ENCODE results near the gene PDE6A.

- TF ChIP-seq ELK1 (IDR thresholded peaks at IDR 0.05; ENCODE audit: low read depth, low read length) (no peak), BHLHE40 (IDR thresholded peaks at IDR 0.05; ENCODE audit: low read depth, low read length) (no peak), POLR2AphosphoS2 (conservative IDR thresholded peaks at IDR 0.05; ENCODE audit: low read length) (no peak), RFX5 (IDR thresholded peaks at IDR 0.05) (no peak), TP53 (CRISPR knock-in tag; IDR thresholded peaks at IDR 0.05) (no peak), RCOR1 (IDR thresholded peaks at IDR 0.05; ENCODE audit: low read depth, low read length) (no peak)
- TF ChIP-seq, protein P1, sequence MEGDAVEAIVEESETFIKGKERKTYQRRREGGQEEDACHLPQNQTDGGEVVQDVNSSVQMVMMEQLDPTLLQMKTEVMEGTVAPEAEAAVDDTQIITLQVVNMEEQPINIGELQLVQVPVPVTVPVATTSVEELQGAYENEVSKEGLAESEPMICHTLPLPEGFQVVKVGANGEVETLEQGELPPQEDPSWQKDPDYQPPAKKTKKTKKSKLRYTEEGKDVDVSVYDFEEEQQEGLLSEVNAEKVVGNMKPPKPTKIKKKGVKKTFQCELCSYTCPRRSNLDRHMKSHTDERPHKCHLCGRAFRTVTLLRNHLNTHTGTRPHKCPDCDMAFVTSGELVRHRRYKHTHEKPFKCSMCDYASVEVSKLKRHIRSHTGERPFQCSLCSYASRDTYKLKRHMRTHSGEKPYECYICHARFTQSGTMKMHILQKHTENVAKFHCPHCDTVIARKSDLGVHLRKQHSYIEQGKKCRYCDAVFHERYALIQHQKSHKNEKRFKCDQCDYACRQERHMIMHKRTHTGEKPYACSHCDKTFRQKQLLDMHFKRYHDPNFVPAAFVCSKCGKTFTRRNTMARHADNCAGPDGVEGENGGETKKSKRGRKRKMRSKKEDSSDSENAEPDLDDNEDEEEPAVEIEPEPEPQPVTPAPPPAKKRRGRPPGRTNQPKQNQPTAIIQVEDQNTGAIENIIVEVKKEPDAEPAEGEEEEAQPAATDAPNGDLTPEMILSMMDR (IDR thresholded peaks at IDR 0.05): no peak
- TF ChIP-seq, protein P2, sequence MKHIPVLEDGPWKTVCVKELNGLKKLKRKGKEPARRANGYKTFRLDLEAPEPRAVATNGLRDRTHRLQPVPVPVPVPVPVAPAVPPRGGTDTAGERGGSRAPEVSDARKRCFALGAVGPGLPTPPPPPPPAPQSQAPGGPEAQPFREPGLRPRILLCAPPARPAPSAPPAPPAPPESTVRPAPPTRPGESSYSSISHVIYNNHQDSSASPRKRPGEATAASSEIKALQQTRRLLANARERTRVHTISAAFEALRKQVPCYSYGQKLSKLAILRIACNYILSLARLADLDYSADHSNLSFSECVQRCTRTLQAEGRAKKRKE (CRISPR knock-in tag; IDR thresholded peaks at IDR 0.05; ENCODE audit: low read depth): no peak
- TF ChIP-seq, protein P3, sequence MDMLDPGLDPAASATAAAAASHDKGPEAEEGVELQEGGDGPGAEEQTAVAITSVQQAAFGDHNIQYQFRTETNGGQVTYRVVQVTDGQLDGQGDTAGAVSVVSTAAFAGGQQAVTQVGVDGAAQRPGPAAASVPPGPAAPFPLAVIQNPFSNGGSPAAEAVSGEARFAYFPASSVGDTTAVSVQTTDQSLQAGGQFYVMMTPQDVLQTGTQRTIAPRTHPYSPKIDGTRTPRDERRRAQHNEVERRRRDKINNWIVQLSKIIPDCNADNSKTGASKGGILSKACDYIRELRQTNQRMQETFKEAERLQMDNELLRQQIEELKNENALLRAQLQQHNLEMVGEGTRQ (IDR thresholded peaks at IDR 0.05): no peak
These were observed 29.0 kb downstream of the PDE6A start for GRCh38 chr5:149915392-149916260.

Measured in A549 (cell line).